Smooth muscle cell (in vitro differentiated cells): ENCODE measurements around the gene APPL1. TPM values are rescaled to one million over a fixed set of nuclear protein-coding genes. Genes with fewer than 3 reads are reported as not detected.

Experiments
- DNase-seq: peaks from one replicate; lab custom pipeline; 2025; ENCODE audit not compliant: unreplicated experiment; lab: John Stamatoyannopoulos, UW
- H2AFZ ChIP-seq: fragments of 200-600 bp; sonication (generic); 2 replicates; pipeline ENCODE4 v1.6.0; 2016; ENCODE audit warnings: antibody characterized with exemption, low read depth, mild to moderate bottlenecking
- H3F3A ChIP-seq: fragments of 200-600 bp; sonication (generic); 2 replicates; pipeline ENCODE4 v1.6.0; 2017; ENCODE audit warnings: antibody characterized with exemption, low read depth
- H3K27ac ChIP-seq: fragments of 200-600 bp; sonication (generic); 2 replicates; pipeline ENCODE4 v1.5.1; 2016; ENCODE audit warnings: low read depth, mild to moderate bottlenecking
- H3K27me3 ChIP-seq: fragments of 200-600 bp; sonication (generic); 2 replicates; pipeline ENCODE4 v1.6.1; 2016; ENCODE audit warnings: low read depth, mild to moderate bottlenecking
- H3K36me3 ChIP-seq: fragments of 200-600 bp; sonication (generic); 2 replicates; pipeline ENCODE4 v1.5.1; 2016; ENCODE audit warnings: low read depth
- H3K4me1 ChIP-seq: fragments of 200-600 bp; sonication (generic); 2 replicates; pipeline ENCODE4 v1.5.1; 2016; ENCODE audit warnings: low read depth
- H3K4me2 ChIP-seq: fragments of 200-600 bp; sonication (generic); 2 replicates; pipeline ENCODE4 v1.6.0; 2016; ENCODE audit warnings: mild to moderate bottlenecking
- H3K4me3 ChIP-seq: fragments of 200-600 bp; sonication (generic); 2 replicates; pipeline ENCODE4 v1.5.1; 2016; ENCODE audit warnings: mild to moderate bottlenecking
- H3K79me2 ChIP-seq: fragments of 200-600 bp; sonication (generic); 2 replicates; pipeline ENCODE4 v1.6.0; 2016; ENCODE audit warnings: low read depth, mild to moderate bottlenecking
- H3K9ac ChIP-seq: fragments of 200-600 bp; sonication (generic); 2 replicates; pipeline ENCODE4 v1.6.0; 2016; ENCODE audit warnings: low read depth
- H3K9me3 ChIP-seq: fragments of 200-600 bp; sonication (generic); replicated peaks from 2 replicates; pipeline ENCODE4 v1.5.1; 2016; ENCODE audit warnings: low read depth
- H4K20me1 ChIP-seq: fragments of 200-600 bp; sonication (generic); 2 replicates; pipeline ENCODE4 v1.6.0; 2016; ENCODE audit warnings: low read depth
- CTCF ChIP-seq: fragments of 200-600 bp; sonication (generic); IDR thresholded peaks from 2 replicates; pipeline ENCODE4 v1.5.1; 2017; ENCODE audit warnings: borderline replicate concordance, mild to moderate bottlenecking, antibody characterized with exemption; ENCODE audit not compliant: insufficient read depth, poor library complexity, severe bottlenecking
- WGBS: methylation state at CpG from one replicate; pipeline ENCODE4 v1.1.7; 2016; ENCODE audit warnings: low lambda C conversion rate; 5-methylcytosine and 5-hydroxymethylcytosine counted together
- polyA plus RNA-seq: library from polyadenylated mRNA; unstranded; fragments of >200 nt; fragmentation: Nextera tagmentation; extraction: Ambion mirVana; gene quantifications from 2 replicates; pipeline ENCODE4 v1.2.1, GENCODE V29; 2016
- total RNA-seq: library from RNA; depleted of rRNA; stranded (reverse); fragments of >200 nt; gene quantifications from 2 replicates; pipeline ENCODE4 v1.2.3, GENCODE V29; 2014

The APPL1 gene
- total and polyA plus RNA-seq, 2 experiments from 2014 or later: 23.1 to 30.2 TPM

- WGBS: 96% methylated on average over 3 of the region's 3 CpGs
- Histone ChIP-seq H3F3A (peaks cover 4% of the 10 kb centered on the region), H3K9me3 (no peaks in the 10 kb centered on the region), H3K4me1 (peaks cover 19% of the 10 kb centered on the region), H3K79me2 (no peaks in the 10 kb centered on the region), H3K9ac (no peak overlapping the region), H3K4me3 (no peak overlapping the region), H3K4me2 (no peak overlapping the region), H3K36me3 (no peaks in the 10 kb centered on the region), H3K27ac (no peak overlapping the region), H4K20me1 (no peaks in the 10 kb centered on the region), H2AFZ (no peak overlapping the region), H3K27me3 (no peaks in the 10 kb centered on the region)
- no peak for DNase-seq
- TF ChIP-seq CTCF: no peak
Measured at GRCh38 chr3:57192028-57192427, 35.5 kb upstream of the APPL1 start.

DNA sequence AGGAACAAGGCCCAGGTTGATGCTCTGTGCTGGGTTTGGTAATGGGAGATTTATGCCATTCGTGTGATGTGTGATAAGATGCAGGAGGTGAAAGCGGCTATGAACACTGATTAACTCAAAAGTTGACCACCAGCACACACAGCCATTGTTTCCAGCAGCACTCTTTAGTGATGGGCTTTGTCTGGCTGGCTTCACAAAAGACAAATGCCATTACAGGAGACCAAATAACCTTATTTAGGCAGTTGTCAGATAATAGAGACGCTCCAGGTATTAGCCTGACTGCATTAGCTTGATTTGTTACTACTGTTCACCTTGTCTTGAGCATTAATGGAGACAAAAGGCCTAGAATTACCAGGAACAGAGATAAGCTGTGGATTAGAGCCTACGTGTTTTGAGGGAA lies 32.9 kb upstream of the APPL1 start:
- no peak for TF ChIP-seq CTCF
- no peaks in the 10 kb centered on the region for H3K9me3 ChIP-seq
- H3K36me3 ChIP-seq: no peaks in the 10 kb centered on the region
- H3K27me3 ChIP-seq: no peaks in the 10 kb centered on the region
- peaks cover 4% of the 10 kb centered on the region for H3F3A ChIP-seq
- peaks cover 27% of the 10 kb centered on the region for H3K4me1 ChIP-seq
- no peak overlapping the region for H2AFZ ChIP-seq
- DNase-seq: no peak
- H3K4me3 ChIP-seq: no peak overlapping the region
- WGBS: 72% methylated on average over 4 of the region's 4 CpGs
- no peak overlapping the region for H3K9ac ChIP-seq
- H3K79me2 ChIP-seq: no peaks in the 10 kb centered on the region
- H3K4me2 ChIP-seq: no peak overlapping the region
- no peak overlapping the region for H3K27ac ChIP-seq
- H4K20me1 ChIP-seq: no peaks in the 10 kb centered on the region

GRCh38 chr3:57199895-57200297 lies 27.6 kb upstream of the APPL1 start, which contains the start of gene HESX1:
Gene HESX1, minus strand, starts transcription at chr3:57199978. Its CDS starts 60 bp downstream, at chr3:57199918.
- H4K20me1 ChIP-seq: no peaks in the 10 kb centered on the region
- no peaks in the 10 kb centered on the region for H3K9me3 ChIP-seq
- 27% methylated on average over 4 of the region's 4 CpGs for WGBS
- H3K36me3 ChIP-seq: no peaks in the 10 kb centered on the region
- H3K4me1 ChIP-seq: peaks cover 37% of the 10 kb centered on the region
- no peak within 1 kb of the TSS for H3K27ac ChIP-seq
- H3F3A ChIP-seq: peaks cover 4% of the 10 kb centered on the region
- H2AFZ ChIP-seq: no peak within 1 kb of the TSS
- no peaks in the 10 kb centered on the region for H3K27me3 ChIP-seq
- no peak within 1 kb of the TSS for H3K4me2 ChIP-seq
- H3K9ac ChIP-seq: no peak within 1 kb of the TSS
- DNase-seq: no peak
- no peaks in the 10 kb centered on the region for H3K79me2 ChIP-seq
- no peak within 1 kb of the TSS for H3K4me3 ChIP-seq
- no peak for TF ChIP-seq CTCF

DNA sequence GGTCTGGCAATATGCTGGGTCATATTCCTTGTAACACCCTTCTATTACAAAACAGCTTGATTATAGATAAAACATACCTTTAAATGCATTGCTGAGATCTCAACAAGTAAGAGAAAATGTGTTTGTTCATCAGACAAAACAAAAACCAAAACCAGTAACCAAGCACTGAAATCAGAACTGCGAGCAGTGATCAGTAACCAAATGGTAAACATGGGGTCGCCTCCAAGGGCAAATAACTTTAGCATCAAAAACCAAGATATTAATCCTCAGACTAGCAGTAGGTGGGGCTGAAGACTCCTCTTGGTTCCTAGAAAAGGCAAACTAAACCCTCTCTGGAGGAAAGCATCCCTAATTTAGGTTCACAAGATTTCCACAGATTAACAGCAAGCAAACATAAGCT lies 21.1 kb upstream of the APPL1 start:
- H3K9me3 ChIP-seq: no peaks in the 10 kb centered on the region
- H3K4me1 ChIP-seq: no peaks in the 10 kb centered on the region
- no peak for DNase-seq
- no peak overlapping the region for H3K9ac ChIP-seq
- no peak for TF ChIP-seq CTCF
- no peak overlapping the region for H2AFZ ChIP-seq
- H3K79me2 ChIP-seq: no peaks in the 10 kb centered on the region
- no peaks in the 10 kb centered on the region for H3K36me3 ChIP-seq
- H3K4me3 ChIP-seq: no peak overlapping the region
- H3K27ac ChIP-seq: no peak overlapping the region
- no peaks in the 10 kb centered on the region for H3F3A ChIP-seq
- no peaks in the 10 kb centered on the region for H3K27me3 ChIP-seq
- no peak overlapping the region for H3K4me2 ChIP-seq
- 91% methylated on average over 2 of the region's 2 CpGs for WGBS
- no peaks in the 10 kb centered on the region for H4K20me1 ChIP-seq
